SK-N-SH (cell line): Measurements from ENCODE around the gene SH3TC1.

Experiments used
- EP300 ChIP-seq, 2 experiments: IDR thresholded peaks; 2 replicates each; pipeline versions ENCODE4 v1.4.0 to v1.6.1; 2012; ENCODE audit warnings: borderline replicate concordance in 1 of 2, low read depth in 1 of 2, low read length in 1 of 2
- MEF2A ChIP-seq: IDR thresholded peaks from 2 replicates; pipeline ENCODE4 v1.4.0; 2012; ENCODE audit warnings: low read depth, borderline replicate concordance
- RAD21 ChIP-seq: IDR thresholded peaks from 2 replicates; pipeline ENCODE4 v1.6.1; 2012; ENCODE audit warnings: mild to moderate bottlenecking, low read length
- SMC3 ChIP-seq: IDR thresholded peaks from 2 replicates; pipeline ENCODE4 v1.6.1; 2012; ENCODE audit warnings: low read depth, low read length, improper control_type of control experiment
- TAF1 ChIP-seq: IDR thresholded peaks from 2 replicates; pipeline ENCODE4 v1.6.1; 2012; ENCODE audit warnings: low read depth, mild to moderate bottlenecking, low read length, moderate library complexity, borderline replicate concordance
- YY1 ChIP-seq: IDR thresholded peaks from 2 replicates; pipeline ENCODE4 v1.4.0; 2012; ENCODE audit warnings: low read depth, mild to moderate bottlenecking
- TF ChIP-seq, protein P1 (sequence below): fragments of 200-600 bp; sonication (generic); IDR thresholded peaks from 2 replicates; pipeline ENCODE4 v1.6.1; 2017; ENCODE audit warnings: antibody characterized with exemption, mild to moderate bottlenecking, moderate library complexity
- TF ChIP-seq, protein P2 (sequence below): IDR thresholded peaks from 2 replicates; pipeline ENCODE4 v1.6.1; 2012; ENCODE audit warnings: mild to moderate bottlenecking, low read depth, low read length, moderate library complexity

- TF ChIP-seq, protein P1, sequence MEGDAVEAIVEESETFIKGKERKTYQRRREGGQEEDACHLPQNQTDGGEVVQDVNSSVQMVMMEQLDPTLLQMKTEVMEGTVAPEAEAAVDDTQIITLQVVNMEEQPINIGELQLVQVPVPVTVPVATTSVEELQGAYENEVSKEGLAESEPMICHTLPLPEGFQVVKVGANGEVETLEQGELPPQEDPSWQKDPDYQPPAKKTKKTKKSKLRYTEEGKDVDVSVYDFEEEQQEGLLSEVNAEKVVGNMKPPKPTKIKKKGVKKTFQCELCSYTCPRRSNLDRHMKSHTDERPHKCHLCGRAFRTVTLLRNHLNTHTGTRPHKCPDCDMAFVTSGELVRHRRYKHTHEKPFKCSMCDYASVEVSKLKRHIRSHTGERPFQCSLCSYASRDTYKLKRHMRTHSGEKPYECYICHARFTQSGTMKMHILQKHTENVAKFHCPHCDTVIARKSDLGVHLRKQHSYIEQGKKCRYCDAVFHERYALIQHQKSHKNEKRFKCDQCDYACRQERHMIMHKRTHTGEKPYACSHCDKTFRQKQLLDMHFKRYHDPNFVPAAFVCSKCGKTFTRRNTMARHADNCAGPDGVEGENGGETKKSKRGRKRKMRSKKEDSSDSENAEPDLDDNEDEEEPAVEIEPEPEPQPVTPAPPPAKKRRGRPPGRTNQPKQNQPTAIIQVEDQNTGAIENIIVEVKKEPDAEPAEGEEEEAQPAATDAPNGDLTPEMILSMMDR, result no peak
- TF ChIP-seq MEF2A (no peak), SMC3 (no peak), EP300 (IDR thresholded peaks at IDR 0.05; ENCODE audit: borderline replicate concordance in 1 of 2, low read depth in 1 of 2, low read length in 1 of 2) (no peak), RAD21 (no peak), TAF1 (no peak), YY1 (no peak)
- TF ChIP-seq, protein P2, sequence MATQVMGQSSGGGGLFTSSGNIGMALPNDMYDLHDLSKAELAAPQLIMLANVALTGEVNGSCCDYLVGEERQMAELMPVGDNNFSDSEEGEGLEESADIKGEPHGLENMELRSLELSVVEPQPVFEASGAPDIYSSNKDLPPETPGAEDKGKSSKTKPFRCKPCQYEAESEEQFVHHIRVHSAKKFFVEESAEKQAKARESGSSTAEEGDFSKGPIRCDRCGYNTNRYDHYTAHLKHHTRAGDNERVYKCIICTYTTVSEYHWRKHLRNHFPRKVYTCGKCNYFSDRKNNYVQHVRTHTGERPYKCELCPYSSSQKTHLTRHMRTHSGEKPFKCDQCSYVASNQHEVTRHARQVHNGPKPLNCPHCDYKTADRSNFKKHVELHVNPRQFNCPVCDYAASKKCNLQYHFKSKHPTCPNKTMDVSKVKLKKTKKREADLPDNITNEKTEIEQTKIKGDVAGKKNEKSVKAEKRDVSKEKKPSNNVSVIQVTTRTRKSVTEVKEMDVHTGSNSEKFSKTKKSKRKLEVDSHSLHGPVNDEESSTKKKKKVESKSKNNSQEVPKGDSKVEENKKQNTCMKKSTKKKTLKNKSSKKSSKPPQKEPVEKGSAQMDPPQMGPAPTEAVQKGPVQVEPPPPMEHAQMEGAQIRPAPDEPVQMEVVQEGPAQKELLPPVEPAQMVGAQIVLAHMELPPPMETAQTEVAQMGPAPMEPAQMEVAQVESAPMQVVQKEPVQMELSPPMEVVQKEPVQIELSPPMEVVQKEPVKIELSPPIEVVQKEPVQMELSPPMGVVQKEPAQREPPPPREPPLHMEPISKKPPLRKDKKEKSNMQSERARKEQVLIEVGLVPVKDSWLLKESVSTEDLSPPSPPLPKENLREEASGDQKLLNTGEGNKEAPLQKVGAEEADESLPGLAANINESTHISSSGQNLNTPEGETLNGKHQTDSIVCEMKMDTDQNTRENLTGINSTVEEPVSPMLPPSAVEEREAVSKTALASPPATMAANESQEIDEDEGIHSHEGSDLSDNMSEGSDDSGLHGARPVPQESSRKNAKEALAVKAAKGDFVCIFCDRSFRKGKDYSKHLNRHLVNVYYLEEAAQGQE, result no peak
Observed at GRCh38 chr4:8155660-8156421, 43.2 kb upstream of the SH3TC1 start.
